K562 (cell line): Measurements from ENCODE around the gene DHRS13. TPM values are rescaled to one million over a fixed set of nuclear protein-coding genes. Genes with fewer than 3 reads are reported as not detected.

Experiments used
- CLOCK ChIP-seq: fragments of 250-450 bp; sonication (Bioruptor Pico); IDR thresholded peaks from 2 replicates; pipeline ENCODE4 v1.4.0; 2020; ENCODE audit warnings: mild to moderate bottlenecking, moderate library complexity, borderline replicate concordance
- KDM4B ChIP-seq, 2 experiments: fragments of 450-650 bp in 1 of 2; sonication (generic) in 1 of 2; IDR thresholded peaks; 2 replicates each; pipeline ENCODE4 v1.6.1; 2016 to 2017; ENCODE audit warnings: borderline replicate concordance in 2 of 2, antibody characterized with exemption in 1 of 2, low read depth in 1 of 2, mild to moderate bottlenecking in 1 of 2
- PHB ChIP-seq: fragments of 250-450 bp; sonication (Bioruptor Pico); IDR thresholded peaks from 2 replicates; pipeline ENCODE4 v1.5.0; 2021
- REST ChIP-seq, 2 experiments: fragments of 450-650 bp; formaldehyde crosslinking in 1 of 2; IDR thresholded peaks; 2 replicates each; pipeline versions ENCODE4 v1.4.0 to v1.6.1; 2014 to 2020; ENCODE audit warnings: mild to moderate bottlenecking in 2 of 2, borderline replicate concordance in 1 of 2, low read depth in 1 of 2
- ZNF263 ChIP-seq: sonication (generic); formaldehyde crosslinking; IDR thresholded peaks from 2 replicates; pipeline ENCODE4 v1.8.0; 2022; ENCODE audit warnings: mild to moderate bottlenecking, missing genetic modification reagents, borderline replicate concordance
- ZNF398 ChIP-seq: fragments of 250-450 bp; sonication (Bioruptor Pico); IDR thresholded peaks from 2 replicates; pipeline ENCODE4 v1.8.0; 2021; ENCODE audit warnings: moderate library complexity, mild to moderate bottlenecking, inconsistent platforms
- ZNF518B ChIP-seq: fragments of 250-450 bp; sonication (Bioruptor Pico); IDR thresholded peaks from 2 replicates; pipeline ENCODE4 v1.5.0; 2021; ENCODE audit warnings: mild to moderate bottlenecking, moderate library complexity
- polyA plus RNA-seq, 8 experiments: library from polyadenylated mRNA; depleted of rRNA in 4 of 8; stranded (reverse) in 5 of 8; unstranded in 3 of 8; fragments of >200 nt; fragmentation: Nextera tagmentation in 2 of 8; fragmentation: Illumina TruSeq in 1 of 8; extraction: Ambion mirVana in 2 of 8; extraction: Trizol in 1 of 8; gene quantifications; 2 replicates each; pipeline versions ENCODE4 v1.2.1 to v1.2.3, GENCODE V29; 2011 to 2014; ENCODE audit warnings: inconsistent platforms in 1 of 8, missing spikeins in 1 of 8
- total RNA-seq, 7 experiments: library from RNA; depleted of rRNA in 6 of 7; stranded (reverse); fragments of >200 nt in 6 of 7; fragmentation: Illumina TruSeq in 2 of 7; extraction: Trizol in 2 of 7; gene quantifications; 2 replicates each; pipeline versions ENCODE4 v1.2.1 to v1.2.3, GENCODE V29; 2011 to 2021; ENCODE audit warnings: low replicate concordance in 1 of 7

DHRS13 gene
- total and polyA plus RNA-seq, 9 of the 15 experiments (the other 6 are each of a cell fraction or from before 2014, with no cell fraction given): 0.32 to 52.3 (median 34.3) TPM; not detected in 1

GRCh38 chr17:28897769-28898526 lies 4.9 kb downstream of the DHRS13 start (continued):
- TF ChIP-seq CLOCK (0 out of 2 replicates have a peak, but pooled peaks have one; percentile 55), ZNF518B (no peak), PHB (CRISPR knock-in tag) (0 out of 2 replicates have a peak, but pooled peaks have one; percentile 69), ZNF263 (CRISPR knock-in tag) (no peak), KDM4B (IDR thresholded peaks at IDR 0.05; ENCODE audit: borderline replicate concordance in 2 of 2, low read depth in 1 of 2) (no peak), REST (IDR thresholded peaks at IDR 0.05; ENCODE audit: borderline replicate concordance) (no peak), REST (CRISPR knock-in tag; IDR thresholded peaks at IDR 0.05; ENCODE audit: low read depth) (peak; percentile 56; the same call in 1 of the 2 replicates), ZNF398 (CRISPR knock-in tag) (no peak)
